G401.6 (cell line): Measurements from ENCODE around the gene PTPN21.

Source experiments
- FAIRE-seq: peaks from 2 replicates; lab custom pipeline; 2012; peaks lifted over from hg19 to GRCh38; lab: Jason Lieb, UNC

Gene PTPN21

GRCh38 chr14:88504602-88505001 lies 50.2 kb downstream of the PTPN21 start:
- no peak for FAIRE-seq

GRCh38 chr14:88503754-88504406 lies 50.9 kb downstream of the PTPN21 start:
- no peak for FAIRE-seq

GRCh38 chr14:88502740-88503139 lies 52.1 kb downstream of the PTPN21 start:
- no peak for FAIRE-seq

GRCh38 chr14:88500611-88501010 lies 54.2 kb downstream of the PTPN21 start:
- FAIRE-seq: no peak

GRCh38 chr14:88499225-88499624 lies 55.6 kb downstream of the PTPN21 start:
- FAIRE-seq: no peak

- no peak for FAIRE-seq
Observed at GRCh38 chr14:88496414-88496813, 58.4 kb downstream of the PTPN21 start.

- no peak for FAIRE-seq
Observed at GRCh38 chr14:88493392-88494185, 61.2 kb downstream of the PTPN21 start.

- peak; percentile 84 for FAIRE-seq
Observed at GRCh38 chr14:88492272-88493089, 62.3 kb downstream of the PTPN21 start.

- FAIRE-seq: no peak
Observed at GRCh38 chr14:88490168-88490567, 64.6 kb downstream of the PTPN21 start.

- FAIRE-seq: no peak
Observed at GRCh38 chr14:88488897-88489296, 65.9 kb downstream of the PTPN21 start.

GRCh38 chr14:88488081-88488480 lies 66.7 kb downstream of the PTPN21 start:
- no peak for FAIRE-seq

- no peak for FAIRE-seq
Observed at GRCh38 chr14:88482524-88482923, 72.3 kb downstream of the PTPN21 start.

- FAIRE-seq: no peak
Observed at GRCh38 chr14:88481794-88482193, 73.0 kb downstream of the PTPN21 start.

- FAIRE-seq: no peak
Observed at GRCh38 chr14:88481059-88481458, 73.7 kb downstream of the PTPN21 start.

- FAIRE-seq: no peak
Observed at GRCh38 chr14:88479574-88479987, 75.2 kb downstream of the PTPN21 start.

- FAIRE-seq: no peak
Observed at GRCh38 chr14:88478931-88479330, 75.9 kb downstream of the PTPN21 start.

- no peak for FAIRE-seq
Observed at GRCh38 chr14:88477513-88478250, 77.1 kb downstream of the PTPN21 start.

GRCh38 chr14:88476825-88477224 lies 78.0 kb downstream of the PTPN21 start:
- no peak for FAIRE-seq

- FAIRE-seq: no peak
Observed at GRCh38 chr14:88476214-88476774, 78.5 kb downstream of the PTPN21 start.

GRCh38 chr14:88473791-88474190 lies 81.0 kb downstream of the PTPN21 start:
- no peak for FAIRE-seq

- no peak for FAIRE-seq
Observed at GRCh38 chr14:88470542-88471440, 84.0 kb downstream of the PTPN21 start.
